Hepatic stellate cell (primary cell): ENCODE measurements around the gene CEP170B.
A peak's percentile ranks its signal among the peaks of the same experiment; 100 is the strongest.

Experiments
- DNase-seq: peaks from one replicate; pipeline ENCODE4 v3.0.0; 2011; ENCODE audit warnings: low spot score

CEP170B gene

DNA sequence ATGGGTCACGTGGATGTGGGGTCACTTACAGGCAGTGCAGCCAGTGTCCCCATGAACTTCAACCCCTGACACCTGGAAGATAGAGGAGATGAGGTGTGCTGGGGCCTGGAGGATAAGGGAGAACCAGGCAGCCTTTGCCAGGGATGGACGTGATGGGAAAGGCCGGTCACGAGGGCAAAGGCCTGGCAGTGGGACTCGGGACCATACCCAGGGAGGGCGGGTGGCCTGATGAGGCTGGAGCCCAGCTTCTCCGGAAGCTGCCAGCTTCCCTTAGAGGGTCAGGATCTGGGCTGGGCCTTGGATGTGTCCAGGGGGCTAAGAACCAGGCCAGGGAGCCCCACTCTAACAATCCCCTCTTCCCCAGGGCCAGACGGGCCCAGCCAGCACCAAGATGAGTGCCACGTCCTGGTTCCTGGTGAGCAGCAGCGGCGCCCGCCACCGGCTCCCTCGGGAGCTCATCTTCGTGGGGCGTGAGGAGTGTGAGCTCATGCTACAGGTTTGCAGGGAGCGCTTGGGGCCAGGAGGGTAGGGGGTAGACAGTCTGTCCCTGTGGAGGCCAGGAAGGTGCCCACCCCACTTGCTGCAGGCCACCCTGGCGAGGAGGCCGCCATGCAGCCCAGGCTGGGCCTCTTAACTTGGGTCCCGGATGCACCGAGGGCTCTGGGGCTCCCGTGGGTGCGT is 3.1 kb downstream of the CEP170B start:
- no peak for DNase-seq

DNA sequence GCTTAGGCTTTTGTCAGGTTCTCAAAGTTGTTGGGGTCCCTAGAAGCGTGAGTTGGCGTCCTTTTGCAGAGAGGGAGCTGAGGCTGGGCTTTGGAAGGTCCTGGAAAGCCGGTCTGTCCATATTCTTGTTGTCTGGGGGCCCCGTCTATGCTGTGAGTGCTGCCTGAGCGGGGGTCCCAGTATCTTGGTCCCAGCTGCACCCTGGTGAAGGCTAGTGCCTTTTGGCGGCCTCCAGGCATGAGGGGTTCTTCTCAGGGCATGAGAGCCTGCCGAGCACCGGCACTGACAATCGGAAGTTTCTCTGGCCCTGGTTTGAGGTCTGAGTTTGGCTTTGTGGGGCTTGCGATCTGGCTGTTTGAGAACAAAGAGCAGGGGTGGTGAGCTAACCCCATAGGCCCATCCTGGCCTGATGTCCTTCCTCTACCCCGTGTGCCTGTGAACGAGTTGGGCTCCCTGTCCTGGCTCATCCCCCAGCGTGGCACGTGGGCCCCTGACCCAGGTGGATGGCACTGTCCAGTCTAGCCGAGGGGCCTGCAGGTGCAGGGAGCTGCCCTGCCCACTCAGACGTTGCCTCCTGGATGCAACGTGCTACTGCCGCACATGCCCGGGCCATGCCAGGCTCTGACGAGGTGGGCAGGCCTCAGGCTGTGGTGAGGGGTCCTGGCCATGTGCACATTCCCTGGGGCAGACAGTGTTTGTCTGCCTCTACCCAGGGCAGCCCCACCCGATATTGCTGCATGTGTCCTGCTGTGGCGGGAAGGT is 3.9 kb downstream of the CEP170B start:
- no peak for DNase-seq

DNA sequence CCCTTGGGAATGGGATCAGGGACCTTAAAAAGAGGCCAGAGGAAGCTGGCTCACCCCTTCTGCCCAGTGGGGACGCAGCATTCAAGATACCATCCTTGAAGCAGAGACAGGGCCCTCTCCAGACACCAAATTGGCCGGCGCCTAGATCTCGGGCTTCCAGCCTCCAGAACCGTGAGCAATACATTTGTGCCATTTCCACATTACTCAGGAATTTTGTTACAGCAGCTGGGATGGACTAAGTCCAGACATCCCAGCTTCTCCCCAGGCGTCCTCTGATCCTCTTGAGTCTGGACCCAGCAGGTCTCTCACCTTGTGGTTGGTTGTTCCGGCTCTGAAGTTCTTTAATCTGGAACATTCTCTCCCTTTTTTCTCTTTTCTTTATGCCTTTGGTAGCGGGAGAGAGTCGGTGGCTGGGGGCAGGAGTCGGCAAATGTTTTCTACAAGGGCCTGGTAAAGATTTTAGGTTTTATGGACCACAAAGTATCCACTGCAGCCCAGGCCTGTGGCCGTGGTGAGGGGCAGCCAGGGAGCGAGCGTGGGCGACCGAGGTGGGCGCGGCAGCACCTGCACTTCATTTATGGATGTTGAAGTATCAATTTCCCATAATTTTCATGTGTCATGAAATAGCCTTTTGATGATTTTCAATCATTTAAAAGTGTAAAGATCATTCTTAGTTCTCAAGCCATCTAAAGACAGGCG is 4.8 kb downstream of the CEP170B start:
- DNase-seq, result no peak

DNA sequence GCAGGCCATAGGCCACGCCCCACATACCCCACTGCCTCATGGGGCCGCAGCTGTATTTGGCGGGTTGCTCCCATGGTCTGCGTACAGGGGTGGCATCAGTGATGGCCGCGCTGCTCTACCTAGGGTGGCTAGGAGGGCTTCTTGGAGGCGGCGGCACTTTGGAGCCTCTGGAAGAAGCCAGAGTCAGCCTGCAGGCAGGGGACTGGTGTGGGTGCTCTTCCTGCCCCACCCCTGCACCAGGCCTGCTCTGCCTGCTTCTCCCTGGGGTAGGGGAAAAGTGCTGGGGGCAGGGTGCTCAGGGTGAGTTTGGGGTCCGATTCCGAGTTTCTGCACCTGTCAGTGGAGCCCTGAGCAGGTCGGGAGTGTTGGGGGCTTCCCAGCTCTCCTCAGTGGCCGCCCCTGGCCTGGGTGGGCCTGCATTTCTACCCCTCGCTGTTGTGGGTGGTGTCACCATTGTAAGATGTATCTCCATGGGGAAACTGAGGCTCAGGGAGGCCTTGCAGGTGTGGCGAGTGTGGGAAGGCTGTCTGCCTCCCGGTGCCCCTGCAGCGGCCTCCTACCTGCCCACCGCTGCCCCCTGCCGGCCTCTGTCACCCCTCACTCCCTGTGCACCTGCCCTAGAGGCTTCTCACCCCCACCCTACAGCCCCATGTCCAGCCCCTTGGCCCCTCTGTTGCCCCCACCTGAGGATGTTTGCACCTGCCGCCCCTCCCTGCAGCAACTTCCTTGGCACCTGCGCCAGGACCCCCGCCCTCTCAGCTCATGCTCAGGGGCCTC is 5.5 kb downstream of the CEP170B start:
- DNase-seq, result no peak

DNA sequence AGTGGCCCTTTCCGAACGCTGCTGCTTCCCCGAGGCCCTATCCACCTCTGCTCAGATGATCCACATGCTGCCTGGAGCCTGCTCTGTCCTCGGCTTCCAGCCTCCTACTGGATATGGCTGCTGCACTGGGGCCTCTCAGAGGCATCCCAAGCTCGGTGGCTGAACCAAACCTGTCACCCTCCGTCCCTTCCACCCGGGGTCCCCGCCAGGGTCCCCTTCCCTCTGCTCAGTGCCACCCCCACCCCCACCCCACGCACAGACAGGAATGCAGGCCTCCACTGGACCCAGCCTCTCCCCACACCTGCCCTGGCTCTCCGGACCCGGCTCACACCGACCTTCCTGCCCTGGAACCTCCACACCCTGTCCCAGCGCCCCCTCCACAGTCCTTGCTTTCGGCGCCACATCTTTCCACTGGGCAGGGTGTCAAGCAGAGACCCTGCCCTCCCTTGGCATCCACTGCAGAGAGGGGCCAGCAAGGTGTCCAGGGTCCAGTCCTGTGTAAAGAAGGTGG is 6.1 kb downstream of the CEP170B start:
- DNase-seq, result no peak

DNA sequence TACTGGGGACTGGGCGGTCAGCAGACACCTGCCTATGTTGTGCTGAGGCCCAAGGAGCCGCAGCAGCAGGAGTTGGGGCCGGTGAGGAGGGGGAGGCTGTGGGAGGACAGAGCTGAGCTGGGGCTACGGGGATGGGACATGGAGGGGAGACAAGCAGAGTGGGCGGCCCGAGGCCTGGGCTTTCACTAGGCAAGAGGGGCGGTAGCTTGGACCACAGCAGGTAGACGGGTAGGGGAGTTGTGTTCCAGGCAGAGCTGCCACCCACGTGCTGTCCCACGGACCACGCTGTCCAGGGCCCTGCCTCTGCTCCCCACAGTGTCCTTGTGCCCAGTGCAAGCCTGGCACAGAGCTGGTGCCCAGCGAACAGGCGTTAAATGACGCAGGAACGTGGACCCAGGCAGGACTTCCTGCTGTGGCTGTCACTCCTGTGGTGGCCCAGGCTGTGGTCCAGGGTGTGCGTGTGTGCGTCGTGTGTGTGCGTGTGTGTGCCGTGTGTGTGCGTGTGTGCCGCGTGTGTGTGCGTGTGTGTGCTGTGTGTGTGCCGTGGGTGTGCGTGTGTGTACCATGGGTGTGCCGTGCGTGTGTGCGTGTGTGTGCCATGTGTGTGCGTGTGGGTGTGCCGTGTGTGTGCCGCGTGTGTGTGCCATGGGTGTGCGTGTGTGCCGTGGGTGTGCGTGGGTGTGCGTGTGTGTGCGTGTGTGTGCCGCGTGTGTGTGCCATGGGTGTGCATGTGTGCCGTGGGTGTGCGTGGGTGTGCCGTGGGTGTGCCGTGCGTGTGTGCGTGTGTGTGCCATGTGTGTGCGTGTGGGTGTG is 6.8 kb downstream of the CEP170B start:
- DNase-seq, result no peak

DNA sequence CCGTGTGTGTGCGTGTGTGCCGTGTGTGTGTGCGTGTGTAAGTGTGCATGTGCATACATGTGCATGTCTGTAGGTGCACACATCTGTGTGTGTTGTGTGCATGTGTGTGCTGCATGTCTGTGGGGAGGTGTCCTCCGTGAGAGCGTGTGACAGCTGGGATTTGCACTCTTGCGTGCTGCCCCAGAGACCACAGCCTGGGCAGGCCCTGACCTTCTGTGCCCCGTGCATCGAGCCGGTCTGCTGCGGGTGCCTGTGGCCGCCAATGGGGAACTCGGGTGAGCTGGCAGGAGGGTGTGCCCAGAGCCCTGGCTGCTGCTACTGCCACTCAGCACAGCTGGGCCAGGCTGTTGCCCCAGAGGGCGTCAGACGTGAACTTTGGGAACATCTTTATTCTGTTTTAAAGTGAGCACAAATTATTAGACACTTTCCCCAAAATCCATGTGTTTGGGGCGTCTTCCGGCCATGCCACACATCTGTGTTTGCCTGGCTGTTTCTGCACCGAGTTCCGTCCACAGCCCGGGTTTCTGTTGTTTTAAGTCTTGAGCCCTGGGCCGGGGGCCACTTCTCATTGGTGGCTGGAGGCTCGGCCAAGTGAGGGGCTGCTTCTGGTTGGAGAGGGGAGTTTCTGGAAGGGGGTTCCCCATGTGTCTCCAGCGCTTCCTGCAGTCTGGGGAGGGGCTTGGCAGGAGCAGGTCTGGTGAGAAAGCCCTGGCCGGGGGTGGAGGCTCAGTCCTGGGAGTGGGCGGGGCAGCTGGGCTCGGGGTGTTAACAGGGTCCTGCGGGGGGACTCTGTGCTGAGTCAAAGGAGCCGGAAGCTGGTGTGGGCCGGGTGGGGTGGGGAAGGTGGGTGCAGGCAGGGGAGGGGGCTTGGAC is 7.6 kb downstream of the CEP170B start:
- DNase-seq, result no peak

DNA sequence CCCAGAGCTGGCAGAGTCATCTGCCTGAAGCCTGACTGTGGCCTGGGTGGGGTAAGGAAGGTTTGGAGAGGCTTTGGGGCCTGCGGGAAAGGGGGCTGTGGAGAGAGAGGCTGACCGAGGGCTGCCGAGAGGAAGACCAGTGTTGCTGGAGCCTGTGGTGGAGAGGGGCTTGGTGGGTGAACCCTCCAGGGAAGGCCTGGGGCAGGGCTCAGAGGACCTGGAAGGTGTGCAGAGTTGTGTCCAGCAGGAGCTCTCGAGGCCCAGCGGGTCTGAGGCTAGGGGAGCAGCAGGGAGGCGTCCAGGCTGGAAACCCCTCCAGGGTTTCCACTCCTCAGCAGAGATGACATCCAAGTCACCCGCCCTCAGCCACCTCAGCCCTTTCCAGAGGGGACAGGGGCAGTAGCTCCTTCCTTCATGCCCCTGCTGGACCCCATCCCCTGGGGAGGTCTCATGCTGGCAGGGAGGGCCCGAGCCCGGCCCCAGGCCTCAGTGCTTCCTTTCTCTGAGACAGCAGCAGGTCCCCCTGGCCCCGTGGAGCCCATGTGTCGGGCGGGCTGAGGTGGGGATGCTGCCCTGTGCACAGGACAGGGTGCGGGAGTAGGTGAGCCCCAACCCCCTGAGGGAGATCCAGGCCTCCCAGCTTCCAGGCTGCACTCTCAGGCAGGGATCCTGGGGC is 8.4 kb downstream of the CEP170B start:
- DNase-seq, result no peak

DNA sequence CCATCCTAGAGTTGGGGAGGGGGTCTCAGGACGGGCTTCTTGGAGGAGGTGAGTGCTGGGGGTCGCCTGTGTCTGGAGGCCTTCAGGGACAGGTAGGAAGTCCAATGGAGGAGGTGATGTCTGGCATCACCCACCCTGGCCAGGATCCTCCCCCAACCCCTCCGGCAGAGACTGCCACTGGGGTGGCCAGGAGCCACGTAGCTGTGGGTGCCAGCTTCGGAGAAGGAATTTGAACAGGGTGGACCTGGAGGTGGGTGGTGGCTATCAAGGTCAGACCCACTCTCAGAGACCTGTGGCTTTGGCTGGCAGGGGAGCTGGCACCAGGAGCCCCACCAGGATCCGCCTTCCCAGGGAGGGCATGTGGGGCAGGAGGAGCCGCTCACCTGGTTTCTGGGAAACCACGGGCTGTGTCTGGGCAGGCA is 9.1 kb downstream of the CEP170B start:
- no peak for DNase-seq

DNA sequence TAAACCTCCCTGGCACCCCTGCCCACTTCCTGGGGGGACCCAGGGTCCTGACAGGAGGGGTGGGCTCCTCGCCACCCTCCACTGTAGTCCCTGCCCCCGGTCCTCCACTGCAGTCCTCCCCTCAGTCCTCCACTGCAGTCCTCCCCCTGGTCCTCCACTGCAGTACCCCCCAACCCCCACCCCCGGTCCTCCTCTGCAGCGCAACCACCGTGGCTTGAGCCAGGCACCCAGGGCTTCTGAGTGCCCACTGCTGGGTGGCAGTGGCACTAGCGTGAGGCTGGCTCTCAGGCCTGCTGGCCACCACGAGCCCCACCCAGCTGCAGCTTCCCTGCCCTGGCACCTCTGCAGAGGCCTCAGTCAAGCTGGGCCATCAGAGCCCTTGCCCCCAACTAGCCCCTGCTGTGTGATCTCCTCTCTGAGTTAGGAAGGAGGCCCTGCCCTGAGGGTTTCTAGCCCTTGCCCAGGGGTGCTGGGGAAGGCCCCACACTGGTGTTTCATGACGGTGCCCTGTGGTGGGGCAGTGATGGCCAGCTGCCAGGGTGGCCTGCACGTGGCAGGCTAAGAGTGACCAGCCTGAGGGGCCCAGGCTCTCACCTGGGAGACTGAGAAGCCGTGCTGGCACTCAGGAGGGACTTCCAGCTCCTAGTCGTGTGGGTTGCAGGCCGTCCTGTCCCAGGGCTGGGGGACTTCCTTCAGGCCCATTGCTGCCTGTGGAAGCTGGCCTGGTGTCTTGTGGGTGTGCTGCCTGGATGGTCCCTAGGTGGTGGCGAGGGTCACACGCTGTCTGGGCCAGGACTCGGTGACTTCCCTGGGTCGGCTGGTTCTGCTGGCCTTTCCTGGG is 9.7 kb downstream of the CEP170B start:
- DNase-seq, result no peak

DNA sequence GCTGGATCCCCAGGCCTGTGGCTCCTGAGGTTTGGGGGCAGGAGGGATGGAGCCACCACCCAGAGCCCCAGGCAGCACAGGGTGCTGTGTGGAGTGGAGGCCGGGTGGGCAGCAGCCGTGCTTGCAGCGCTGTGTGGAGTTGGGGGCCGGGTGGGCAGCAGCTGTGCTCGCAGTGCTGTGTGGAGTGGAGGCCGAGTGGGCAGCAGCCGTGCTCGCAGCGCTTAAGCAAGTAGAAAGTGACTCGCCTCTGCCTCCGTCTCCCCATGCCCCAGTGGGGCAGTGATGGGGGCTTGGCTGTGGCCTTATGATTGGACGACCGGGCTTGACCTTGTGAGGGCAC is 10.3 kb downstream of the CEP170B start:
- DNase-seq, result no peak

DNA sequence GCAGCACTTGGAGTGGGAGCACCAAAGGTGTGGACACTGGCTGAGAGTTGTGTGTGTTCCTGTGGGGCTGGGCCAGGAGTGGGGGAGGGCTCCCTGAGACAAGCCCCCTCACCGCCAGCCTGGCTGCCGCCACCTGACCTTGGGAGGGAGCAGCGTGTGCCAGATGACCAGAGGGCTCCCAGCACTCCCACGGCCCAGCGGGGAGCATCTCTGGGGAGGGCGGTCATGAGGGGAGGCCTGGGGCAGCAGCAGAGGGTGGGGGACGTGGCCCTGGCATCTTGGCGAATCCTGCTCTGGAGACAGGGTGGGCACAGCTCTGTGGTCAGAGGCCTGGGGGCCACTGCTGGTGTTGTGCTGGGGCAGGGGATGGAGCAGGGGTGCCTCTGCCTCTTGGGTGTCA is 10.7 kb downstream of the CEP170B start:
- DNase-seq, result no peak

DNA sequence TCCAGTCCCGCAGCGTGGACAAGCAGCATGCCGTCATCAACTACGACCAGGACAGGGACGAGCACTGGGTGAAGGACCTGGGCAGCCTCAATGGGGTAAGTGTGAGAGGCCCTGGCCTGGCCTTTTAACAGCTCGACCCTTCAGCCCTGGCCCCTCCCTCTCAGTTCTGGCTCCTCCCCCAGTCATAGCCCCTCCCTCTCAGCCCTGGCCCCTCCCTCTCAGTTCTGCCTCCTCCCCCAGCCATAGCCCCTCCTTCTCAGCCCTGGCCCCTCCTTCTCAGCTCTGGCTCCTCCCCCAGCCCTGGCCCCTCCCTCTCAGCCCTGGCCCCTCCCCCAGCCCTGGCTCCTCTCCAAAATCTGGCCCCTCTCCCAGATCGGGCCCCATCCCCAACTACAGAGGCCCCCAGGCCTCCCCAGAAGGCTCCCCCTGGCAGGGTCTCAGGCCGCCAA is 11.2 kb downstream of the CEP170B start:
- peak; percentile 63 for DNase-seq

DNA sequence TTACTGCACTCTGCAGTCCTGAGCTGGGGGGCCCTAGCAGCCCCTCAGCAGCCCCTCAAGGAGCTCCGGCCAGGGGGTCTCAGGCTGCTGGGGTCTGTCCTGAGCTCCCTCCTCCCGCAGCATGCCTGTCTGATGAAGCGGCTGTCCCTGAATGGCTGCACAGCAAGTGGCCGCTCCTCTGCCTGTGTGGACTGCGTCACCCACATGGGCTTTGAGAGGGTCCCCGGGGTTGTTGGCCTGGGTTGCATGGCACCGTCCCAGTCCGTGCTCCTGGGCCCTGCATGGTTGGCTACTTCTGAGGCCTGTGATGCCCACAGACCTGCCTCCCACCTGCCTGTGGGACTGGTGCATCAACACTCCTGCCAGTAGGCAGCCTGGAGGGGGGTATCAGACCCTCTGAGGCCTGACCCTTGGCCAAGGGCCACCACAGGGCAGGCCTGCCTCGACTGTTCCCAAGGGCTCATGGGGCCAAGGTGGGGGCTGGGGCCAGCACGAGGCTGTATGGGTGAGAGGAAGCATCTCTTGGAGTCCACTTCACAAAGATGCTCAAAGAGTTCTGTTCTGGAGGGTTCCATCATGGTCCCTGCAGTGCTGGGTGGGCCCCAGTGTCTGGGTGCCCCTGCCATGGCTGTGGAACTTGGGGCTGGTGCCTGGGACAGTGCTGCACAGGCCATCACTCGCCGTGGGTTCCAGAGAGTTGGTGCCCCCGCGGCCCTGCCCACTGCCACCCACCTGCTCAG is 12.2 kb downstream of the CEP170B start:
- no peak for DNase-seq

DNA sequence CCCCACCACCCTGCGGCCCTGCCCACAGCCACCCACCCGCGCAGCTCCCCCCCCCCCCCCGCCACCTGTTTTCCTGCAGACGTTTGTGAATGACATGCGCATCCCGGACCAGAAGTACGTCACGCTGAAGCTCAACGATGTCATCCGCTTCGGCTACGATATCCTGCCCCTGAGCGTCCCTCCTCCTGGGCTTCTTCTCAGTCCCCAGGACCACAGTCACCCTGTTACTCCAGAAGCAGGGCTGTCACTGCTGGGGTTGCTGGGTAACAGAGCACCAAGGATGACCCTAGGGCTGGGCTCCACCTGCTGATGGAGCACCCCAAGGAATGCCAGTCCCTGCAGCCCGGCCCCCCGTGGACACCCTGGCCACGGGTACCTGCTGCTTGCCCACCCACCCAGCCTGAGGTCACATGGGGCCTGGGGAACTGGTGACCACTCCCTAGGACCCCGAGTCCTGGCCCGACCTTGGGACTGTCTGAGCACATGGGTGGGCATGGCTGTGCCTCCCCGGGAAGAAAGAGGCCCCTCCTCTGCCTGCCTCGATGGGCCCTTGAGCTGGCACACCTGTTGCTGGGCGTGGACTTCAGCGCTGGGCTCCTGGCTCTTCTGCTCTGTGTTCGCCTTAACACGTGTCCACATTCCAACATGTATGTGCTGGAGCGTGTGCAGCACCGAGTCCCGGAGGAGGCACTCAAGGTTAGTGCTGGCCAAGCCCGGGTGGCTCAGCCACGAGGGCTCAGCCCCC is 12.9 kb downstream of the CEP170B start:
- no peak for DNase-seq

DNA sequence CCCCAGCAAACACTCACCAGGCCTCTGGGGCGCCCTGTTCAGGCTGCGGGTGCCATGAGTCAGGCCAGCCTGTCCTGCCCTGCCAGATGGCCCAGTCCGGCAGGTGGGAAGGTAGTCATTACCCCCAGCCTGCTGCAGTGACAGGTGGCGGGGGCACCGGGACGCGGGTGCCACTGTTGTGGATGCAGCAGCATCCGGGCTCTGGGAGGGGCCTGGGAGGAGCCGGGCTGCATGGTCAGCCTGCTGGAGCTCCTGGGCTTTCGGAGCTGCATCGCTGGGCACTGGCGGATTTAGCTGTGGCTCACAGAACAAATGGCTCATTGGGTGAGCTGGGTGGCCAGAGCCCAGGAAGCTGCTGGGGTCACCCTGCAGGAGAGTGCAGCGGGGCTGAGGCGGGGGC is 13.5 kb downstream of the CEP170B start:
- DNase-seq, result no peak

DNA sequence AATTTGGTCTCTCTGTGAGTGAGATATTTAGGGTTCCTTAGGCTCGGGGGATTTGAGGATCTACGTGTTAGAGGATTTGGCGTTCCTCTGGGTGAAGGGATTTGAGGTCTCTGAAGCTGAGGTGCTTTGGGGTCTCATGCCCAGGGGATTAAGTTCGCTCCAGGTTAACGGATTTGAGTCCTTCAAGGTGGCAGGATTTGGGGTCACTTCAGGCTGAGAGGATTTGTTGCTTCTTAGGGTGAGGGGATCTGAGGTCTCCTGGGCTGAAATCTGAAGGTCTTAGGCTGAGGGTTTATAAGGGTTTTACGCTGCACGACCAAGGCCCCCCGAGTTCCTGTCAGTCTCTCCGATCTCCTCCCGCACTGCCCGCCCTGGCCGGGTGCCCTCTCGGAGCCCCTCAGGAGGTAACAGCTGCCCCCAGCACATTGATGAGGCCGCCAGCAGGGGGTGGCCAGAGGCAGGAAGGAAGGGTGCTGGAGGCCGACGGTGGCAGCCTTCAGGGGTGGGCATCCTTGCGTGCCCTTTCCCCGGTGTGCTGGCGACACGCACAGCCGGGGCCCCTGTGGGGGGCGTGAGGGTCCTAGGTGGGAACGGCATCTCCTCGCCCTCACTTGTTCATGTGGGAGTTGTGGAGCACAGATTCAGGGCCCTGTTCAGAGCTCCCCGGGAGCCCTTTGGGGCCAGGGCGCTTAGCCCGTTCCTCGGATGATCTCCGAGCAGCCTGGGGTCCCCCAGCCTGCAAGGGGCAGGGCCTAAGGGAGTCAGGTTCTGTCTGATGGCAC is 14.3 kb downstream of the CEP170B start:
- no peak for DNase-seq
